Epidermal melanocyte (primary cell): ENCODE data around the gene REN.

Source experiments
- DNase-seq: peaks from one replicate; pipeline ENCODE4 v3.0.0; 2011; ENCODE audit warnings: low spot score; ENCODE audit not compliant: insufficient read length

The REN gene

DNA sequence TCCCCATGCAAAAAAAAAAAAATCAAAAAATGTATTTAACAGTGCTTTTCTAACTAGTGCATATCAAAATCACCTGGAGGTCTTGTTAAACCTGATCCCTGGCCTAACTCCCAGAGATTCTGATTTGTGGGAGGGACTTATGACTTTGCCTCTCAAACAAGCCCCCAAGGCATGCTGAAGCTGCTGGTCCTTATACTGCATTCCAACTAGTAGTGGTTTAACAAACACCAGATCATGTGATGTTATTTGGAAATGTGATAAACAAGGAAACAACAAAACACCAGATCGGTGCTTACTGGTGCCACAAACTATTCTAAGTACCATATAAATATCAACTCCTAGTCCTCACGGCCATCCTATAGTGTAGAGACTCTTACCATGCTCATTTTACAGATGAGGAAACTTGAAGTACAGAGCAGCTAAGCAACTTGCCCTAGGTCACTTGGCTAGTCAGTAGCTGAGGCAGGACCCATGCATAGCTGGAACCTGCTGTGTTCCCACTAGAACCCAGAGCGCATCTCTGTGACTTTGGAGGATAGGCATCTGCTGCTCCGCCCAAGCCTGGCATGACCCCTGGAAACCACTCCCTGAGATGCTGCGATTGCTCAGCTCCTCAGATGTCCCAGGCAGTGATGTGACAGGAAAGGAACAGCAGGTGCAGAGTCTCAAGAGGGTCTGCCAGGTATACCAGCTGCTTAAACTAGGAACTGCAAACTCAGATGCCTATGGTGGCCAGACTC lies 55.1 kb downstream of the REN start:
- no peak for DNase-seq

DNA sequence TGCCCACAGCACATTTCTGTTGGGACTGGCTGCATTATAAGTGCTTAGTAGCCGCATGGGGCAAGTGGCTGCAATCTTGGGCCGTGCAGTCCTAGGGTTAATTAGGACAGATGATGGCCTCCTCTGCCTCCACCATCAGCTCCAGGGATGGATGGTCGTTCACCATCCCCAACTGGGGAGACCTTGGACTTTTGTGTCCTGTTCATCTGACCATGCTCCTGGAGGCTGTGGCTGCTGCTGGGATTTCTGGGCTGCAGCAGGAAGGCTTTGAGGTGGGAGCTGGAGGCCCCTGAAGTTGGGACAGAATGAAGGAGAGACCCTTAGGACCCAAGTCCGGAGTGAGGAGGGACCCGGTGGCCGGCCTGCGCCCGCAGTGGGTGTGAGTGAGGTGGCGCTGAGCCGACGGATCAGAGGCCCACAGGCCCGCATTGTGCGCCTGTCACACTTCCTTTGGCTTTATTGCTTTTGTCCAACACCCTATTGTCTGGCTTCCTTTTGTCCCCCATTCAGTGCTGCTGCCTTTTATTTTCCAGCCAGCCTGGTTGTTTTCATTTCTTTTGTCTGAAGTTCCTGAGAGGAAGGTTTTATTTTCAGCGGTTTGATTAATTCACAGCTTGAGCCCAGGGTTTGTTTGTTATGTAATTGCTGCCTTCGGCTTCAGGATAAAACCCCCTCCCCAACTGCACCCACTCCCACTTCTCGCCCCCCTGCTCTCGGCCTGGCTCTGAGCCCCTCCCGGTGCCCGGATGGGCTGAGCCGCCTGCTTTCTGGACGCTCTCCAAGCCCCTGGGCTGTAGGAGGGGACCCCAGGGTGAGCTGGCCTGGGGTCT lies 57.6 kb downstream of the REN start:
- no peak for DNase-seq

DNA sequence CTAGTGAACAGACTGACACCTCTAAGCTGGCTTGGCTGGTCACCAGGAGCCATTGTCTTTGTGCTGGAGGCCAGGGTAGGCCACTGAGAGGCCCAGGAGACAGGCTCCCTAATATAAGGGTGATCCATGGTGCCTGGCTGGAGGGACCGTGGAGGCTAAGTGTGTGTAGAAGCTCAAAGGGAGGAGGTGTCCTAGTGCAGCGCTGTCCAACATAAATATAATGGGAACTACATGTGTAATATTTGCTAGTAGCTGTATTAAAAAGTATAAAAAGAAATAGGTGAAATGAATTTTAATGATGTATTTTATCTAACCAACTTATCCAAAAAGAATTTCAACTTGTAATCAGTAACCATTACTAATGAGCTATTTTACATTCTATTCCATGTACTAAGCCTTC lies 58.2 kb downstream of the REN start:
- DNase-seq, result no peak

DNA sequence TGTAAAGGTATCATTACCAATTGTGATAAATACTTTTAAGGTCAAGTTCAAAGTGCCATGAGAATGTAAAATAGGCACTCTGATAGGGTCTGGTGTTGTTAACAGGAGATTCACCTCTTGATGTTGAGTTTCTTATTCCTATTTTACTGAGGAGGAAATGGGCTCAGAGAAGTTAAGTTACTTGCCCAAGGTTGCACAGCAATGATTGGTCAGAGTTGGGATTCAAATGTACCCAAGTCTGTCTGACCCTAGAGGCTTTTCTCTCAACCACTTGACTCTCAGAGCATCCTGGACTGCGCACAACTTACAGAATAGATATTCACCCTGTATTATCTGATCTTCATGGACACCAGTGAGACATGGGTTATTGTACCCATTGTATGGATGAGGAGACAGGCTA lies 59.3 kb downstream of the REN start:
- no peak for DNase-seq

DNA sequence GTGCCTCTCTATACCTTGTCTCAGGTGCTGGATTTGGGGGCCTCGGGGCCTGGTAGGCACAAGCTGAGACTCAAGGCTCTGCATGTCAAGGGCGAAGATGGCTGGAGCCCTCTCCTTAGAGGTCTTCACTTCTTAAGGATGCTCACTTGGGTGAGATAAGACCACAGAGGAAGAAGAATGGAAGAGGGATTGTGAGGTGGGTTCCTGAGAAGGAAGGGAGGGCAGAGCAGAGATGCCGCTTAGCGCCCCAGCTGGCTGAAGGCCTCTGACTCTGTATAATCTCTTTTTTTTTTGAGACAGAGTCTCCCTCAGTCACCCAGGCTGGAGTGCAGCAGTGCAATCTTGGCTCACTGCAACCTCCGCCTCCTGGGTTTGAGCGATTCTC lies 61.0 kb downstream of the REN start:
- no peak for DNase-seq
